Measurements from ENCODE around the gene LPIN3. TPM values are rescaled to one million over a fixed set of nuclear protein-coding genes. Genes with fewer than 3 reads are reported as not detected.

Gene LPIN3
- total RNA-seq, 1 donor from 2014 or later, result 18.6 TPM

DNA sequence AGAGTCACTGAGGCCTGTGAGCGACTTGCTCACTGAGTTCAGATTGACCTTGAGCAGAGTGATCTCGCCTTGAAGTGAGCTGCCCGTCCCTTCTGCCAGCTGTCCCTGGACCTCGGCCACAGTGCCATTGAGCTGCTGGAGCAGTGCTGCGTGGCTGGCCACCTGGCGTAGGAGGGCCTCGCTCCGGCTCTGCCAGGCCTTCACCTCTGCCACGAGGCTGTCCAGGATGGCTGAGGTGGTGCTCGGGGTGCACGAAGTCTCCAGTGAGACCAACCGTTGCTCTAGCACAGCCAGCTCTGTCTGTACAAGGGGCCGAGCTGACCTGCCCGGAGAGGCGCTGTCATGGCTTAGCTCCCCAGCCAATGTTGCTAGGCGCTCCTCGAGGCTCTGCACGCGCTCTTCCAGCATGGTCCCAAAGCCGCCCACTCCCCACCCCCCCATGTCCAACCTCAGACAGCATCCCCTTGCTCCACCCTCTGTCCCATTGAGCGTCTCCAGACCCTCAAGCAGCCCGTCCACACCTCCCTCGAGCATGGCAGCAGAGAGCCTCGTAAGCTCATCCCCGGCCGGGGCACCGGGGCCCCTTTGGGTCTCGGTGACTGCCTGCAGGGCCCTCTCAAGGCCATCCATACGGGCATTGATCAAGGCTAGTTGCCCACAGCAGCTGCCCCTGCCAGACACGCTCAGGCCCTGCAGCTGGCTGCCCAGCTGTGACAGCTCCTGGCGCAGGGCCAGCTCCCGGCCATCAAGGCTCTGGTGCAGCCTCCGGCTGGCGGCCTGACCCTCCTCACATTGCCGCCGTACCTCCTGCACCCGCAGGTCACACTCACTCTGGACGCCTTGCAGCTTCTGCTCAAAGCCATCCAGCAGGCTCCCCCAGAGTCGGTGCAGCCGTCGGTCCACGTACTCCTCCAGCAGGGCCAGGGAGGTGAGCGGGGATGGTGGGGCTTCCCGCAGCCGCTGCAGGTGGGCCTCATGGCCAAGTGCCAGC lies 21.4 kb downstream of the LPIN3 start:
- intact Hi-C loops (cut with DNase I), result no loop called here
- peak; percentile 32 for ATAC-seq (ENCODE audit: poor library complexity)
- DNase-seq, result peak; percentile 70

GRCh38 chr20:41362748-41363140 lies 22.1 kb downstream of the LPIN3 start:
- intact Hi-C loops (cut with DNase I), result no loop called here
- DNase-seq (no peak), ATAC-seq (ENCODE audit: poor library complexity) (no peak)

GRCh38 chr20:41363601-41364000 lies 23.0 kb downstream of the LPIN3 start:
- no peak for ATAC-seq (ENCODE audit: poor library complexity)
- DNase-seq, result no peak
- intact Hi-C loops (cut with DNase I), result no loop called here

DNA sequence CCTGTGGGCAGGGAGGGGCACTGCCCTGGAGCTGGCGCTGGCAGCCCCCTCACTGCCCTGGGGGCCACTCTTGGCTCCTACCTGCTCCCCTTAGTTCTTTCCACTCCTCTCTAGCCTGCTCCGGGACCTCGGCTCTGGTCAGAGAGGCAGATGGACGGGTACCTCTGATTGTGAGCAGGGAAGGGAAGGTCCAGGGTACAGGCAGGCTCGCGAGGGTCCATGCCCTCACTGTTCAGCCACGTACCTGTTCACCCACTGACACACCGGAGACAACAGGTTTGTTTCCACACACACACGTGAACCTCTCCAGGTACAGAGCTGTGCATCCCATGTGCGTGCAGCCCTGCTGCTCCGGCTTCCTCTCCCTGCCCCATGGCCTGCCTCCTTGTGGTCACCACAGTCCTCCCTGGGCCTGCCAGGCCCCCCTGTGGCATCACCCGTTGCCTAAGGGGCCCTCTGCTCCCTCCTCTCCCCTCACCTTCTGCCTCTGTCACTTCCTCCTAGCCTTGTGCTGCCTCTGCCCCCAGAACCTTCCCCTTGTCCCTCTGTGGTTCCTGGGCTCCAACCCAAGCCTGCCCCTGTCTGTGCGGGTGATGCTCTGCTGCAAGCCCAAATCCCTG lies 23.7 kb downstream of the LPIN3 start:
- DNase-seq, result no peak
- no peak for ATAC-seq (ENCODE audit: poor library complexity)
- intact Hi-C loops (cut with DNase I), result no loop called here

DNA sequence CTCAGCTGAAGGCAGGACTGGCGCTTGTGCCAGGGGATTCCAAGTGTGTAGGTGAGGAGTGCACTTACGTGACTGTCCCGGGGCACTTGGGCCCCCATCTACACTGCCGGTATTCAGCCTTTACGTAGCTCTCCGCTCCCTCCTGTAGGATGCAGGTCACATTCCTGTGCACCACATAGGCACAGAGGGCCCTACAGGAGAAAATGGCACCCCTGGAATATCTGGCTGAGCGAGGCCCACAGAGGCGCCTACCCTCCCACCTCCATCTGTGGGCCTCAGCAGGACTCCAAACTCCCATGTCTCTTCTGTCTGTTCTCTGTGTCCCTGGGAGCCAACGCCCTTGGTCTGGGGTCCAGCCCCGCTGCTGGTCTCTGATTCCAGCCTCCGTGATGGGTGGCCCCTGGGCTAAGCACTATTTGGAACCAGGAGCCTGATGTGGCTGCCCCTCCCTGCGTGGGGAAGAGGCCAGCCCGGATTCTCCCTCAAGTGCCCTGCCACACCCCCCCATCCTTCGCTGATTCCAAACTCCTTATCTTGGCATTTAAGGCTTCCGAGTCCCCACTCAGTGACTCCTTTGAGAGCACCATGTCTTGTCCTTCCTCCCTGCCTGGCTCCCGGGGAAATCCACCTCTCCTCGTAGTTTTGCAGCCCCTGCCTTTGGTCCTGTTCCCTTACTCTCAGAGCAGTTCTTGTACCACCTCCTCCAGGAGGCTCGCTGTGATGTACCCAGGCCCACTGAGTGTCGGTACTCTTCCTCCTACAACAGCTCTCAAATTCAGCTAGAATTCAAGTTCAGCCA lies 24.5 kb downstream of the LPIN3 start:
- intact Hi-C loops (cut with DNase I), result no loop called here
- DNase-seq (no peak), ATAC-seq (ENCODE audit: poor library complexity) (no peak)

- ATAC-seq (ENCODE audit: poor library complexity), result peak; percentile 7
- intact Hi-C loops (cut with DNase I), result no loop called here
- DNase-seq, result no peak
These were observed 25.3 kb downstream of the LPIN3 start for GRCh38 chr20:41365777-41366545.

DNA sequence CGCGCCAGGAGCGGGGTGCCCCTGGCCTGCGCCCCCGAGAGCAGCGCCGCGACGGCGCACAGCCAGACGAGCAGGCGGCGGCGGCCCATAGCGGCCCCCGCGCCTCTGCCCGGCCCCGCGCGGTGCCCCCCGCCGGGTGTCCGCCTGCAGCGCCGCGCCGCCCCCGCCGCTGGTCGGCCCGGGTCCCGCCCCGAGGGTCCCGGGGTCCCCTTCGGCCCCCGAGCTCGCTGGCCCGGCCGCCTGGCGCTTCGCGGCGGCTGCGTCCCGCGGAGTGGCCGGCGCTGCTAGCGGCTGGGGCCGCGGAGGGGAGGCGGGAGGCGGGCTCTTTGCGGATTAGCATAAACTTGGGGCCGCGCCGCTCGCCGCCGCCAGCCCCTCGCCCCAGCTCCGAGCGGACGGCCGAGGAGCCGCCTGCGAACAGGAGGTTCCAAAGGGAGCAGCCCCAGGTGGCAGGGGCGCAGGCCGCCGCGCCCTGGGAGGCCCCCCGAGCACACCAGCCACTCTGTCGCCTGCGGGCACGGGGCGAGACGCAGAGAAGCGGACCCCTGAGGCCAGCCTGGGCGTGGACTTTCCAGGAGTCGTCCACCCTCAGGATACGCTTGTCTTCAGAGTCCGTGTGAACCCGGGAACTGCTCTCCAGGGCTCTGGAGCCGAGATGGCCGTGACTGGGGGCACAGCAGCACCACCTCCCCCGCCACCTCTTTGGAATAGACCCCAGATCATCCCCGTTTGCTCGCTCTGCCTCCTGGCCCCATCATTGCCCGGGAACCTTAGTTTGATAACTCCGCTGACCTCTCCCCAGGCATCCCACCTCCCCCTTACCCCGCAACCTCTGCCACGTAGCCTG lies 26.1 kb downstream of the LPIN3 start, which contains the start of gene EMILIN3:
EMILIN3 (minus strand) TSS at position 273 of the 847 bp plus-strand sequence; CDS start at position 89, 184 bp downstream.
- intact Hi-C loops (cut with DNase I), result no loop called here
- ATAC-seq (ENCODE audit: poor library complexity), result peak; percentile 57
- no peak for DNase-seq

DNA sequence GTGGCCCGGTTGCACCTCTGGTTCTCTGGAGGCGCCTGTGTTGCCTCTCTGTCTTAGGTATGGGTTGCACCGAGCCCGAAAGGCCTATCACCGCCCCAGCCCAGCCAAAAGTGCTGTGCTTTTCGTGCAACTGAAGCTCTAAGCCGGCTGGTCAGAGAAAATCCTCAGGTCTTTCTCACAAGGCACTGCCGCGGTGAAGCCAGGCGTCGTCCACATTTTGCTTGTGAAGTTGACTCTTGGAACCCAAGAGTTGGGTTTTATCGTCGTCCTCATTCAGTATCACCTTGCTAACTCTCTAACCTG lies 26.7 kb downstream of the LPIN3 start:
- no peak for DNase-seq
- intact Hi-C loops (cut with DNase I), result no loop called here
- ATAC-seq (ENCODE audit: poor library complexity), result no peak

DNA sequence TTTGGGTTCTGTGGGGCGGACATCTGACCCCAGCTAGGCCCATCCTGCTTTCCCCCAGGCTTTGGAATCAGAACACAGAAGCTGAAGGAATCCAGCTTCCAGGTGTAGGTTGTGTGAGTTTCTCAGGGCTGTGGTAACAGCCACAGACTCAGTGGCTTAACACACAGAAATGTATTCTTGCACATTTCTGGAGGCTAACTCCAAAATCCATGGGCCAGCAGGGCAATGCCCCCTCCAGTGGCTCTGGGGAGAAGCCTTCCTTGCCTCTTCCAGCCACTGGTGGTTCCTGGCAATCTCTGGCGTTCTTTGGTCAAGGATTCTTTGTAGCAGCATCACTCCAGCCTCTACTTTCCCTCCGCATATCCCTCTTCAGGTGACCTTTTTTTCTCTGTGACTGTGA lies 27.3 kb downstream of the LPIN3 start:
- DNase-seq (no peak), ATAC-seq (ENCODE audit: poor library complexity) (no peak)
- intact Hi-C loops (cut with DNase I), result no loop called here

GRCh38 chr20:41369673-41370072 lies 29.1 kb downstream of the LPIN3 start:
- DNase-seq (no peak), ATAC-seq (ENCODE audit: poor library complexity) (no peak)
- intact Hi-C loops (cut with DNase I), result no loop called here

DNA sequence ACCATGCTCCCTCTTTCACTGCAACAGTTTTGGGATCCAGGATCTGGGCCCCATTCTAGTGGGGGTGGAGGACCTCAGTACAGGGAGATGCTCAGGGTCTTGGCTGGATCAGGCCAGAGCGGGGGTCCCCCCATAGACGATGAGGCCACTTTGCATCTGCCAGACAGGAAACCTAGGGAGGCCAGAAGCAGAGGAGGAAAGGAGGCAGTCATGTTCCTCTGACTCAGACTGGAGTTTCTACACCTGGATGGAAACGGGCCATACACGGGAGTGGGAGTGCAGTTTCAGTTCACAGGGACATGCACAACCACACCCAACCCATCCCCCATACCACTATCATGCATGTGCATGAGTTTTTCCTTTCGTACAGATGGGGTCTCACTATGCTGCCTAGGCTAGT lies 29.6 kb downstream of the LPIN3 start:
- intact Hi-C loops (cut with DNase I), result no loop called here
- DNase-seq, result no peak
- no peak for ATAC-seq (ENCODE audit: poor library complexity)

DNA sequence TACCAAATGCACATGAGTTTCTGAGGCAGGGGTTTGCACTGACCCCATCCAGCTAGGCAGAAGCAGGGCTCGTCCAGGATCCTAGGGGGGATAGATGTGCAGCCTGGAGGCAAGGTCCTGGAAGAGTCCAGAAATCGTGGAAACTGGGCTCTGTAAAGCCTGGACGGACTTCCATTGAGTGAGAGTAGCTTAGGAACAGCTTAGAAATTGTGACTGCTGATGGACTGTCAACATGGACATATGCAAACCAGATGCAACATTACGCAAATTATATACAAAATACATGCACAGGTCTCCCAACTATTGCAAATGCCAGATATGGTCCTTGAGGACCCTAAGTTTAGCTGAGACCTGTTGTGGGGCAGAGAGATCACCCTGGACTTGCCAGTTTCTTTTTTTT lies 30.8 kb downstream of the LPIN3 start:
- intact Hi-C loops (cut with DNase I), result no loop called here
- DNase-seq, result no peak
- ATAC-seq (ENCODE audit: poor library complexity), result no peak

DNA sequence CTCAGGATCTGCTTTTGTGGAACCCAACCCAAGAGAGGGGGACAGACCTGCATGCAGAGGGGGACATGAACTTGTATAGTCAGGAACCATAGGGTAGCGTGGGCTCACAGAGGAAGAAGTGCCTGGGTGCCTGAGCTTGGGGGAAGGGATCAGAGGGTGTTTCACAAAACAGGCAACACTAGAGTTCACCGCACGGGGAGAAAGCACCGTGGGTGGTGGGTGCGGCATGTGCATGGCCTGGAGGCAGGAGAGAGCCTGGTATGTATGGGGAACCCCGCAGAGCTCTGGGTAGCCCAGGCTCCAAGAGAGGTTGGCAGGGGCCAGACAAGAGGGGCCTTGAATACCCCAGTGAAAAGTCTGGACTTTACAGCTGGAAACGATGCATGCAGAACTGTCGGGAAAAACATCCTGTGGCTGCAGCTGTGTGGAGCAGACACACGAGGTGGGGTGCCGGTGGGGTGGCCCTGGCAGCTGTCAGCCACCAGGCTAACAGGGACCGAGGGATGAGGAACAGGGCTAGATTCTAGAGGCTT lies 32.7 kb downstream of the LPIN3 start:
- DNase-seq (no peak), ATAC-seq (ENCODE audit: poor library complexity) (no peak)
- intact Hi-C loops (cut with DNase I), result no loop called here

GRCh38 chr20:41373931-41374920 lies 33.6 kb downstream of the LPIN3 start:
- ATAC-seq (ENCODE audit: poor library complexity), result no peak
- intact Hi-C loops (cut with DNase I), result no loop called here
- DNase-seq, result no peak

DNA sequence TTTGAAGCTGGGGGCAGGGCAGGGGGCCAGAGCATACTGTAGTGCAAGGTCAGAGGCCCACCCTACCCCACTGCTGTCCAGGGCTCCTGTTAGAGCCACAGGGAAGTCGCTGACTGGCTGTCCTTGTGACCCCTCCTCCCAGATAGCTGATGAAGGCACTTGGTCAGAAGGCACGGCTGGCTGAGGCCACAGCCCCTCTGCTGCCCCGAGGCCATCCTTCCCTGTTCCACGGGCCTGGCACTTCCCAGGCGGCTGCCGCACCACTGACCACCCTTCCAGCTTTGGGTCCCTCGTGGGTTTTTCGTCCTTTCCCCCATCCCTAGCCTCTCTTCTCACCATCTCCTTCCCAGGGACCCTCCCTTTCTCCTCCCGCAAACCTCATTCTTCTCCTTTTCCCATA lies 35.2 kb downstream of the LPIN3 start:
- intact Hi-C loops (cut with DNase I), result no loop called here
- ATAC-seq (ENCODE audit: poor library complexity), result no peak

GRCh38 chr20:41376349-41376748 lies 35.7 kb downstream of the LPIN3 start:
- ATAC-seq (ENCODE audit: poor library complexity), result no peak
- no peak for DNase-seq
- intact Hi-C loops (cut with DNase I), result no loop called here

More for the DNA sequence above, 35.2 kb downstream of the LPIN3 start:
- DNase-seq, result no peak
